Activated gamma-delta T cell treated with Interleukin-2 at 50 U/mL for 16 hours (primary cell): Measurements from ENCODE around the gene SEMA3G.
A peak's percentile ranks its signal among the peaks of the same experiment; 100 is the strongest.

Source experiments
- DNase-seq: peaks from one replicate; pipeline ENCODE4 v3.0.0-alpha.2; 2020

Gene SEMA3G

DNA sequence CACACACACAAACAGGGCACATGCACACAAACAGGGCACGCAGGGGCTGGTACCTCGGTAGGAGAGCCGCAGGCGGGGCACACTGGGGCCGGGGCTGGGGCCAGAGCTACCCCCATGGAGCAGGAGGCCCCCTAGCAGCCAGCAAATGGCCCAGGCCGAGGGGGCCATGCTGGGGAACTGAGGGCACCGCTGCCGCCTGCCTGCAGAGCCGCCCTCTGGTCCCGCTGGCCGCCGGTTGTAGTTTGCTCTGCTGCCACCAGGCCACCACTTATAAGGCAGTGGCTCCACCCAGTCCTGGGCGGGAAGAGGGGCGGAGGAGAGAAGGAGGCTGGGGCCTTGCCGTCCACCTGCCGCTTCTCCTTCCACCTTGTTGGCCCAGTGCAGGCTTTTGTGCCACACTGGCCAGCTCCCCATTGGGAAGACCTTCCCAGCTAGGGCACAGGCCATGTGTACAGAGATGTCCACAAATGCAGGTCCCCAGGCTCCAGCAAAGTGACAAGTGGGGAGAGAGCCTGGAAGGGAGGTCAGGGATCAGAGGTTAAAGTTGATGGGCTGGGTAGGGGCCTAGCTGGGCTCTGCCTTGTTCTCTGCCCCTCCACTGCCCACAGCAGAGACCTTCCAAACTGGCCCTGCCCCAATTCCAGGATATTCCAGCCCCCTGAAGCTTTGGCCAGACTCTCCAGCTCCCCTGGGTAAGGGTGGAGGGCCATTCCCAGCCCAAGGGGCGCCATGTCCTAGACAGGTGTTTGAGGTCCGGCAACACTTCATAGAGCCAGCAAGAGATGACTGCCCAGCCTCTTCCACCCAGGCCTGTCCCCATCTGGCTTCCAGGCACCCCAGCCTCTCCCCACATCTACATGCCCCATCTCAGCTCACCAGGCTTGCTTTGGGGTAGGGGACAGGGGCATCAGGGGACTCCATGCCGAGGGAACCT, at the start of gene SEMA3G:
SEMA3G (minus strand) TSS at position 244 of the 934 bp plus-strand sequence; CDS start at position 168, 76 bp downstream.
- peak; percentile 70 for DNase-seq

DNA sequence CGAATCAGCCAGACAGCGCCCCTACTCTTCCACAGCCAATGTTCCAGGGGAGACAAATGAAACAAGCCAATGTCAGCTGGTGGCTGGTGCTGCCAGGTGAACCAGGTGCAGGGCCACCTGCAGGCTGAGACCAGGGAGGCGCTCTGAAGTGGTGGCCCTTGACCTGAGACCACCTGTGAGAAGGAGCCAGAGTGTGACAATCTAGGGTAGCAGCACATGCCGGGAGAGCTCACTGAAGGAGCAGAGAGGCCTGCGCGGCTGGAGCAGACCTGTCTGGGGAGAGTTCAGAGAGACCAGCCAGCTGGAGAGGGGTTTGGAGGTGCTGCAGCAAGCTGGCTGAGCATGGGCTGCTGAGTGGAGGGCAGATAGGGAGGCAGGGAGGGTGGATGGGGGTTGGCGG, 49.5 kb upstream of the SEMA3G start:
- DNase-seq: no peak

DNA sequence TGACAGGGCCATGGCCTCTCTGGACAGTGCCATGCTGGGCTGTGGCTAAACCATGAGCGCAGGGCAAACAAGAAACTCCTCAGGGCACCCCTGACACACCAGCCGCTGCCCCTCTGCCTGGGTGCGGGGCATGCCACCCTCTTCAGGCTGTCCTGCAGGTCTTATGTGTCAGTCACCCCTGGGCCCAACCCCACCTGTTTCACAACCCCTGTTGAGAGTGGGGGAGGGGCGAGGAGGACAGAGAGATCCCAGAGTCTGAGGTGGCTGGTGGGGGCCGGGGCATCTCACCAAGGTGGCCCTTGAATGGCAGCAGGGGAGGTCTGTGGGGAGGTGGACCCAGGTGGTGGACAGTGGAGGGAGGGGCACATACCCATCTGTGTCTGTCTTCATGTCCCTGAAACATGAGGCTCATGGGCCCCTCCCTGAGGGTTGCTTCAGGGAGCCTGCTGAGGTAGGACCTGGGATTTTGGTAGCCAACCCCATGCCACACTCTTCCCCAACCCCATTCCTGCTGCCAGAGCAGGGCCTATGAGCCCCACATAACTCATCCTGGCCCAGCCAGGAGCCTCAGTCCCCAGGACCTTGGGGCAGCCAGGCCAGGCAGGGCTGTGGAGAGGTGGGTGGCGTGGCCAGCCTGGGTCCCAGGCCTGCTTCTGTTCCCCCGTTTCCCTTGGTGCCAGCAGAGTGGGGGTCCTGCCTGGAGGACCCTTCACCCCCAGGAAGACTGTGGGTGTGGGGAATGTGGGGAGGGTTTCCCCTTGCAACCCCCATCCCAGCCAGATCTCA, 48.5 kb upstream of the SEMA3G start:
- DNase-seq: no peak

DNA sequence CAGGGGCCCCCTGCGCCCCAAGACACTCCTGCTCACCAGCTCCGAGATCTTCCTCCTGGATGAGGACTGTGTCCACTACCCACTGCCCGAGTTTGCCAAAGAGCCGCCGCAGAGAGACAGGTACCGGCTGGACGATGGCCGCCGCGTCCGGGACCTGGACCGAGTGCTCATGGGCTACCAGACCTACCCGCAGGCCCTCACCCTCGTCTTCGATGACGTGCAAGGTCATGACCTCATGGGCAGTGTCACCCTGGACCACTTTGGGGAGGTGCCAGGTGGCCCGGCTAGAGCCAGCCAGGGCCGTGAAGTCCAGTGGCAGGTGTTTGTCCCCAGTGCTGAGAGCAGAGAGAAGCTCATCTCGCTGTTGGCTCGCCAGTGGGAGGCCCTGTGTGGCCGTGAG, 47.2 kb upstream of the SEMA3G start:
- DNase-seq: no peak

DNA sequence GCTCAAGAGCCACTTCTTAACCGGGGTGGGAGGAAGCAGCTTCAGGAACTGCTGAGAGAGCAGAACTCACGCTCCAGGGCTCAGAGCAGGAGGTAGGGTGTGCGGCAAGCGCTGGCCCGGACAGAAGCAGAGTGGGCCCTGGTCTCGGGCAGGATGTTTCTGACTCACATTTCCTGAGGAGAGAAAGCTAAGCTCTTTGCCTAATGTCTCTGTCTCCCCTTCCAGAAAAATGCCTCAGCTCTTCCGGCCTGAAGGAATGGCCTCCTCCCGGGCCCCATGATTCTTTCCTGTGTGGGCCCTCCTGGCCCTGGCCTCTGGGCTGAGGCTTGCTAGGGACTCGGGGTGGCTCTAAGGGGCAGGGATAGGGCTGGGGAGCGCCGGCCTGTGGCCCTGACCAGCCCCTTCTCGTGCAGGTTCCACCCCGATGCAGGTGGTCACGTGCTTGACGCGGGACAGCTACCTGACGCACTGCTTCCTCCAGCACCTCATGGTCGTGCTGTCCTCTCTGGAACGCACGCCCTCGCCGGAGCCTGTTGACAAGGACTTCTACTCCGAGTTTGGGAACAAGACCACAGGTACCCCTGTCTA, 46.1 kb upstream of the SEMA3G start:
- DNase-seq: no peak

DNA sequence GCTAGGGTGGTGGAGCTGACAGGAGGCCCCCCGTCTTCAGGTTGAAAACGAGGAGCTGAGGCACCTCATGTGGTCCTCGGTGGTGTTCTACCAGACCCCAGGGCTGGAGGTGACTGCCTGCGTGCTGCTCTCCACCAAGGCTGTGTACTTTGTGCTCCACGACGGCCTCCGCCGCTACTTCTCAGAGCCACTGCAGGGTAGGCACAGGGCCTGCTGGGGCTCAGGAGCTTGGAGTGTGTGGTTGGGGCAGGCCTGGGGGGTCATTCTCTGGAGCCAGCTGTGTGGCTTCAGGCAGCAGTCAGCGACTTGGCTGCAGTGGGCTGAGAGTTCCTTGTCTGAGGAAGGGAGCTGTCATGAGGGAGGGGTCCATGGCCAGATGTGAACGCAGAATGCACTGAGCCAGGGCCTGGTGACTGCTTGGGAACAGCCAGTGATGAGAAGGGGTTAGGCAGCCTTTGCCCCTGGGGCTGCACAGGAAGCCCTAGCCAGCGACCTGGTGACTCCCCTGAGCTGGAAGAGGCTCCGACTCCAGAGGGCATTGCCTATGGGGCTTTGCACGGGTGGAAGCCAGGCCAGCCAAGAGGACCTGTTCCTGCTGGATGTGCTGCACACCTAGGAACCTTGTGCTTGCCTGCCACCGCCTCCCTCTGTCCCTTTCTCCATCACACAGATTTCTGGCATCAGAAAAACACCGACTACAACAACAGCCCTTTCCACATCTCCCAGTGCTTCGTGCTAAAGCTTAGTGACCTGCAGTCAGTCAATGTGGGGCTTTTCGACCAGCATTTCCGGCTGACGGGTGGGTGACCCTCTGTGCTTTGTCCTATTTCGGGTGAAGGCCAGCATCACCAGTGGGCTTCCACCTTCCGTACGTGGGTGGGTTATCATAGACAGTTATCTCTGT, 45.4 kb upstream of the SEMA3G start:
- no peak for DNase-seq

DNA sequence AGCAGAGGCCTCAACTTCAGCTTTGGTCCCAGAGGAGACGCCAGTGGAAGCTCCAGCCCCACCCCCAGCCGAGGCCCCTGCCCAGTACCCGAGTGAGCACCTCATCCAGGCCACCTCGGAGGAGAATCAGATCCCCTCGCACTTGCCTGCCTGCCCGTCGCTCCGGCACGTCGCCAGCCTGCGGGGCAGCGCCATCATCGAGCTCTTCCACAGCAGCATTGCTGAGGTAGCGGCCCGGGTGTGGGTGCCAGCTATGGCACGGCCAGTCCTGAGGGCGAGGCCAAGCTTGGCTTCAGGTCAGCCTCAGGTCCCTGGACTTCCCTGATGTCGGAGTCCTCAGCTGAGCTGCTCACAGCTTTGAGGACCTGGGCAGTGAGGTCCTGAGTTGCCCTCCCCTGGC, 44.5 kb upstream of the SEMA3G start:
- no peak for DNase-seq

DNA sequence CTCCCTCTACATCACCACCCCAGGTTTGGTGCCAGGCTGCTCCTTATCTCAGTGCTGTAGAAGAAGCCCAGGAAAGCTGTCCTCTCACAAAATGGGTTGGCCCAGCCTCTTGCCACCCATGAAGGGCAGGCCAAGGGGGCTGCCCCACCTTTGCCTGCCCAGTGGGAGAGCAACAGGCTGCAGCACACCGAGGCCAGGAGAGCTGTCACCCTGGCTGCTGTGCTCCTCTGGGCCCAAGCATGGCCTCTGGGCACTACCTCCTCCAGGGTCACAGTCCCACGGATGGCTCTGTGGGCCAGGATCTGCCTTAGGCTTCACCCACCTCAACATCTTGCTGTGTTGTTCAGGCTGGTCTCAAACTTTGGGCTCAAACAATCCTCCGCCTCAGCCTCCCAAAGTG, 43.8 kb upstream of the SEMA3G start:
- DNase-seq: no peak

DNA sequence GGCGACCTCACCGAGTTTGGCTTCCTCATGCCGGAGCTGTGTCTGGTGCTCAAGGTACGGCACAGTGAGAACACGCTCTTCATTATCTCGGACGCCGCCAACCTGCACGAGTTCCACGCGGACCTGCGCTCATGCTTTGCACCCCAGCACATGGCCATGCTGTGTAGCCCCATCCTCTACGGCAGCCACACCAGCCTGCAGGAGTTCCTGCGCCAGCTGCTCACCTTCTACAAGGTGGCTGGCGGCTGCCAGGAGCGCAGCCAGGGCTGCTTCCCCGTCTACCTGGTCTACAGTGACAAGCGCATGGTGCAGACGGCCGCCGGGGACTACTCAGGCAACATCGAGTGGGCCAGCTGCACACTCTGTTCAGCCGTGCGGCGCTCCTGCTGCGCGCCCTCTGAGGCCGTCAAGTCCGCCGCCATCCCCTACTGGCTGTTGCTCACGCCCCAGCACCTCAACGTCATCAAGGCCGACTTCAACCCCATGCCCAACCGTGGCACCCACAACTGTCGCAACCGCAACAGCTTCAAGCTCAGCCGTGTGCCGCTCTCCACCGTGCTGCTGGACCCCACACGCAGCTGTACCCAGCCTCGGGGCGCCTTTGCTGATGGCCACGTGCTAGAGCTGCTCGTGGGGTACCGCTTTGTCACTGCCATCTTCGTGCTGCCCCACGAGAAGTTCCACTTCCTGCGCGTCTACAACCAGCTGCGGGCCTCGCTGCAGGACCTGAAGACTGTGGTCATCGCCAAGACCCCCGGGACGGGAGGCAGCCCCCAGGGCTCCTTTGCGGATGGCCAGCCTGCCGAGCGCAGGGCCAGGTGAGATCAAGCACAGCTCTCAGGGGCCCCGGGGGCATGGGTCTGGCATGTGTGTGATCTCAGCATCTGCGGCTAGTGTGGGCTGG, 43.1 kb upstream of the SEMA3G start:
- no peak for DNase-seq

DNA sequence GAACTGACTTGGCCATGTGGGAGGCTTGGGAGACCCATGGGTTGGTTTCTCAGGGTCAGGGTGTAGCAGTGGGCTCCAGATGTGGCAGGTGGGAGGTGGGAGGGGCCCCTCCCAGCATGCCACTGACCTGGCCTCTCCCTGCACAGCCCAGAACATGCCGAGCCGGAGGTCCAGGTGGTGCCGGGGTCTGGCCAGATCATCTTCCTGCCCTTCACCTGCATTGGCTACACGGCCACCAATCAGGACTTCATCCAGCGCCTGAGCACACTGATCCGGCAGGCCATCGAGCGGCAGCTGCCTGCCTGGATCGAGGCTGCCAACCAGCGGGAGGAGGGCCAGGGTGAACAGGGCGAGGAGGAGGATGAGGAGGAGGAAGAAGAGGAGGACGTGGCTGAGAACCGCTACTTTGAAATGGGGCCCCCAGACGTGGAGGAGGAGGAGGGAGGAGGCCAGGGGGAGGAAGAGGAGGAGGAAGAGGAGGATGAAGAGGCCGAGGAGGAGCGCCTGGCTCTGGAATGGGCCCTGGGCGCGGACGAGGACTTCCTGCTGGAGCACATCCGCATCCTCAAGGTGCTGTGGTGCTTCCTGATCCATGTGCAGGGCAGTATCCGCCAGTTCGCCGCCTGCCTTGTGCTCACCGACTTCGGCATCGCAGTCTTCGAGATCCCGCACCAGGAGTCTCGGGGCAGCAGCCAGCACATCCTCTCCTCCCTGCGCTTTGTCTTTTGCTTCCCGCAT, 42.3 kb upstream of the SEMA3G start:
- DNase-seq: no peak

DNA sequence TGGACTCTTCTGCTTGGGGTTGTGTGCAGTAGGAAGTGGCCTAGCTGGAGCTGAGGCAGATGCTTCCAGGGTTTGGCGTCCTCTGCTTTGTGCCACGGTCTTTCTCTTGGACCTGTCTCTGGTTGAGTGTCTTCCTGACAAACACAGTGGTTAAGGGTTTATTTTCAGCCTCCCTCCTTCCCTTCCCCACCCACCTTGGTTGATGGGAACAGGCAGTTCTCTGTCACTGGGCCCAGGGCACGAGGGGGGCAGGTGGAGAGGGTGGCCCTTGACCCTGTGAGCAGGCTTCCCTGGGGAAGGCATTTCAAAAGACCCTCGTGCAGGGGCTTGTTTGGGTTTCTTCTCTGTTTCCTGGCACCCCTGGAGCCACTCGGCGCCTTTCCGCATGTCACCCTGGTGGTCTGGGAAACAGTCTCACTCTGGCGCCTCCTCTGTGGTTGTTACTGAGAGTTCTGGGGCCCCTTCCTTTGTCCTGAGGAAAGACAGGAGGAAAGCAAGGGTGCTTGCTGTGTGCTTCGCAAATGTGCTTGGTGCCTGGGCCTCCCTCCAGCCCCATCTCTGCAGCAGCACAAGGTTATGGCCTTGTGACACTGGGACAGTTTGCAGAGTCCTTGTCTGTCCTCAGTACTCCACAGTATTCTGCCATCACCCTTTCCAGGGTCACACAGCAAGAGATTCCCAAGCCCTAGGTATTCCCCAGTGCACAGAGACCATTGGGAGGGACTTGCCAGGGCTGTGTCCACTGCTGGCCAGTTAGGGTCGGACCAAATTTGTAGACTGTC, 40.0 kb upstream of the SEMA3G start:
- DNase-seq: no peak

DNA sequence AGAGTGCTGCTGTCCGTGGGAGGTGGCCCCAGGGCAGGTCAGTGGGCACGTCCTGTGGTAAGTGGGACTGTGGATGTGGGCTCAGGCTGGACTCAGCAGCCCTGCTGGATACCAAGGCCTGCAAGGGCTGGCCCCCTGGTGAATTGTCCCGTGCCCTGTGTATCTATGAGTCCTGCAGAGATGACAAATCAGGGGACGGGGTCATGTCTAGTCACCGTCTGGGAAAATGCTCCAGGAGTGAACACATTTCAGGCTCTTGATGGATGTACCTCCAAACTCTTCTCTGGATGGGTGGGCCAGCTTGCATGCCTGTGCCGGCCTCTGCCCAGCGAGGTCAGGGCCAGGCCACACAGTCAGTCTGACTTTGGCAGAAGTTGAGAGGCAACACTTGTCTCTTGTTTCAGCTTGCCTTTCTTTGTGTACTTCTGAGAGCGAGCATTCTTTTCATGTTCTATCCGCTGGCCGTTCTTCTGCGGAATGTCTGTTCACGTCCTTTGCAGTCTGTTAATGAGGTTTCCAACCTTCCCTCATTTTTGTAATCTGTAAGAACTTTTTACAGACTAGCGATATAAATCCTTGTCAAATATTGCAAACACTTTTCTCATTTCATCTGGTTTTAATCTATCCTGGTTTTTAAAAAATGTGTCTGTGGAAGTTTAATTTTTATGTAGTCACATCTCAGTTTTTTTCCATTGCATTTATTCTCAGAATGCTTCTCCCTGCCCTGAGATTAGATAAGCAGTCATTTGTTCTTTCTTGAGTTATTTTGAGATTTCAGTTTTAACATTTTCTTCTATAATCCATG, 38.9 kb upstream of the SEMA3G start:
- no peak for DNase-seq

DNA sequence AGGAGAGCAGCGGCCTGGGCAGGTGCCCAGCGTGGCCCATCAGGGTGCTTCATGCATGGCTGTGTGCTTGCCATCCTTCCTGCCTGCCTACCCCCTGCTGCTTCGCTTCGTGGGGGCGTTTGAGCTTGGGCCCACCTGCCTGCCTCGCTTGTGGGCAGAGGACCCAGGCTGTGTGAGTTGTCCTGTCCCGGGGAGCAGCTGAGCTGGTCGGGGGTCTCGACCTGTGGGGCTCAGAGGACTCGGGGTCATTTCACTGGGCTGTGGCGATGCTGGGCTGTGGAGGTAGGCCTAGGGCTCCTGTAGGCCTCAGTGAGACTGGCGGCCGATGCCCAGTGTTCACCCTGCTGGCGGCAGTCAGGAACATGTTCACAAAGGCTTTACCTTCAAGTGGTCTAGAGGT, 38.2 kb upstream of the SEMA3G start:
- DNase-seq: no peak

DNA sequence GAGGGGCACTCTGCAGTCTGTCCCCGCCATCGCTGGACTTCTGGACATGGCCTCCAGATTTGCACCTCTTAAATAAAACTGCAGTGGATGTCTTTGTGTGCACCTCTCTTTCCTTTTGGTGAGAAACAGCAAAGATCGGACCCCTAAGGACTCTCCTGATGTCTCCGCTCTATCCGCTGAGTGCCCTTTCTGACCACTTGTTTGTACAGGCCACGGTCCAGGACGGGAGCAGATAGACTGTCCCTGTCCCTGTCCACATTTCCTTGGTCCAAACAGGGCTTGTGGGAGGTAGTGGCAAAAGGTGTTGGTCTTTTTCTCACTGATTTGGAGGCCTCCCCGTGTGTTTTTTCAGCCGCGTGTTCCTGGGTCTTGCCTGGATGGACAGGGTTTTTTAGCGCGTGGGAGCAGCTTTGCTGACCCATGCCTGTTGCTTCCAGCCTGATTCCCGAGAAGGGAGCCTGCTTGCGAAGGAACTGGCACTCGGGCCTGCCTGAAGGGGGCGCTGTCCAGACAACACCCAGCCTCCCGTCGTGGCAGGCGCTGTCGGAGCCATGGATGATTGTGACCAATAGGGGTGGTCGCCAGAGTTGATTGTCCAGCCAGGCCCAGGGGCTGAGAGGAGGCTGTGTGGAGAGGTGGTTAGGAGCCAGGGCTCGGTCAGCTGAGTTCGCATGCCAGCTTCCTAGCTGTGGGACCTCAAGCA, 37.1 kb upstream of the SEMA3G start:
- no peak for DNase-seq

DNA sequence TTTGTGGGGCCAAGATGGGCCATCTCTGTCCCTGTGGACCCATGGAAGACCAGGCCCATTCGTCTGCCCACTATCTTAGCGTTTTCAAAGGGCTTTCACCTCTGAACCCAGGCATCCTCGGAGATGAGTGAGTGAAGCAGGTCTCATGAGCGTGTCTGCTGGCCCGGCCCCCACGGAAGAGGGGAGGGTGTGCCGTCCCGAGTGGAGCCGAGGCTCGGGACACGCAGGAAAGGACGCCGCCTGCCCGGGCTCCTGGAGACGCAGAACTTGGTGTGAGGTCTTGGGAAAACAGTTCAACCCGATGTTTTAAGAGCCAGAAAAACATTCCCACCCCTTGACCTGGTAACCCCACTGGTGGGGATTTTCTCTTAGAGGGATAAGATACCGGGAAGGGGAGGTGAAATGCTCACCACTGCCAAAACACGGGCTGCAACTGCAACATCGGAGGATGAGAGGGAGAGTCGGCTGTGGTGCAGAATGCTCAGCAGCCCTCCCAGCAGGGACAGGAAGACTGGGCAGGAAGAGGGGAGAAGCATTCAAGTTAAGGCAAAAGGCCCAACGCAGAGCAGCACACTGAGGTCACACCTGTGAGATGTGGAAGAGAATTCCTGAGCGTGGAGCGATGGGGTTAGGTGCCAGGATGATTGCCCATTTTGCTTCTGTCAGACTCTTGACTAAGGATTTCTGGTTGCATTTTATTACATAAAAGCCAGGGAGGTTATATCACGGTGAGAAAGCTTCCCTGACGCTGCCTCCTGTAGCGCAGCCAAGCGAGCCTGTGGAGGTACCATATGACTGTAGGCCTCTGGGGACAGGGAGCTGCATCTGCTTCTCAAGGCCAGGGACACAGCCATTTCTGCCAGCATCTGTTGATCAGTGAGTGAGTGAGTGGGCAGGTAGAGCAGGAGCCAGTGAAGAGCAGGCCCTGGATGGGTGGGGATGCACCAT, 36.1 kb upstream of the SEMA3G start:
- no peak for DNase-seq

DNA sequence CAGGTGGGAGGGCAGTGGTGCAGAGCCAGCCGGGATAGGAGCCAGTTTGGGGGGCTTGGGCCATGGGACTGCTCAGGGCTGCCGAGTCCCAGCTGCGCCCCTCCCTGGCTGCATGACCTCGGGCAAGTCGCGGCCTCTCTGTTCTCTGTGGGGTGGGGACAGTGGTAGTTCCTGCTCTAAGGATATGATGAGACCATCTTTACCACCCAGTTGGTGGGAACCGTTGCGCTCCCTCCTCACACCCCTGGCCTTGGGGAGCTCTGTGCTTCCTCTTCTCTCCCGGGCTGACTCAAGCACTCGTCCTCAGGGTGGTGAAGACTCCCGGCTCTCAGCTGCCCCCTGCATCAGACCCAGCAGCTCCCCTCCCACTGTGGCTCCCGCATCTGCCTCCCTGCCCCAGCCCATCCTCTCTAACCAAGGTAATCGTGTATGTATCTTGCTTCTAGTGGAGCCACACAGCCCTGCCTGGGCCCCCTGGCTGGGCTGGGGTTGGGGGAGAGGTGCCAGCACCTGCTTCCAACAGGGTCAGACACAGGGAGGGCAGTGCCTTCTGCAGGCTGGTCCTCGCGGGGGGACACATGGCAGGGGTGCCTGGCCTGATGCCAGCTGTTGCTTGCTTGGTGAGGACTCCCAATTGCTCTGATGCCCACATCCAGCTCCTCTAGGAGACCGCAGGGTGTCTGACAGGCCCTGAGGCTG, 35.1 kb upstream of the SEMA3G start:
- no peak for DNase-seq
